HFF-Myc (cell line): ENCODE data around the gene PRR14.

ENCODE experiments used
- DNase-seq: peaks from one replicate; pipeline ENCODE4 v3.0.0-alpha.2; 2011; ENCODE audit warnings: low read depth; ENCODE audit errors: extremely low read depth
- H3K4me3 ChIP-seq: replicated peaks from 2 replicates; pipeline ENCODE4 v1.5.1; 2011; ENCODE audit warnings: low read depth, mild to moderate bottlenecking, control low read depth, low read length
- TF ChIP-seq, protein P1 (sequence below): IDR thresholded peaks from 2 replicates; pipeline ENCODE4 v1.5.1; 2012; ENCODE audit warnings: mild to moderate bottlenecking, low read depth, low read length, control low read depth; ENCODE audit errors: missing control alignments

PRR14 gene

DNA sequence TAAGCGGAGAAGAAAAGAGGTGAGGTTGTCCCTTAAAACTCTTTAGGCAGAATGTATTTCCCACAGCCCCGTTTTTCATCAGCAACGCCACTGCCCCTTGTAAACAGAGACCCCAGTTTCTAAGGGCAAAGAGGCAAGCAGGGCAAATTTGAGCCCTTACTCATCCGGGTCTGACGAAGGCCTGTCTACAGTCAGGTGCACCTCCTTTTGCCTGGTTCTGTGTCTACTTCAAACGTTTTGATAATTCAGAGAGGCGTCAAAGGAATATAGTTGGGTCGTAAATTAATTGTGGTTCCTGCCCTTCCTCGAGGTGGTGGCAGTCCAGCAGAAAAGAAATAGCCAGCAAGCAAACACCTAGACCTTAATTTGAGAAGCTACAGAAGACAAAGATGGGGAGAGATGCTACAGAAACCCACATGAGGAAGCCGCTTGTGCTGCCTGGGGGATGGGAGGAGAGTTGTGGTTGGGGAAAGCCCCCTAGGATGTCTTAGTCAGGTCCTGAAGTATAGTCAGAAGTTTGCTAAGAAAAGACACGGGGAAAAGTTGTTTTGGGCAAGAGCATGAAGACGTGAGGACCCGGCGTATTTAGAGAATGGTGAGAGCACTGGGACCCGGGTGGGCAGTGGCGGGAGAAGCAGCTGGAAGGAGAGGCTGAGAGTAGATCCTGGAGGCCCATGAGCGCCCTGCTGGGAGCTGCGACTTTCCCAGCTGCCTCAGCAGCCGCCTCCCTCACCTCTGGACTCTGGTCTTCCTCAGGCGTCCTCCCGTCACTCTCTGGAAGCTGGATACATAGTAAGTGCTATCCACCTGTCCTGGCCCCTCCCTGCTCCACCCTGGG is 9.9 kb downstream of the PRR14 start:
- TF ChIP-seq, protein P1, sequence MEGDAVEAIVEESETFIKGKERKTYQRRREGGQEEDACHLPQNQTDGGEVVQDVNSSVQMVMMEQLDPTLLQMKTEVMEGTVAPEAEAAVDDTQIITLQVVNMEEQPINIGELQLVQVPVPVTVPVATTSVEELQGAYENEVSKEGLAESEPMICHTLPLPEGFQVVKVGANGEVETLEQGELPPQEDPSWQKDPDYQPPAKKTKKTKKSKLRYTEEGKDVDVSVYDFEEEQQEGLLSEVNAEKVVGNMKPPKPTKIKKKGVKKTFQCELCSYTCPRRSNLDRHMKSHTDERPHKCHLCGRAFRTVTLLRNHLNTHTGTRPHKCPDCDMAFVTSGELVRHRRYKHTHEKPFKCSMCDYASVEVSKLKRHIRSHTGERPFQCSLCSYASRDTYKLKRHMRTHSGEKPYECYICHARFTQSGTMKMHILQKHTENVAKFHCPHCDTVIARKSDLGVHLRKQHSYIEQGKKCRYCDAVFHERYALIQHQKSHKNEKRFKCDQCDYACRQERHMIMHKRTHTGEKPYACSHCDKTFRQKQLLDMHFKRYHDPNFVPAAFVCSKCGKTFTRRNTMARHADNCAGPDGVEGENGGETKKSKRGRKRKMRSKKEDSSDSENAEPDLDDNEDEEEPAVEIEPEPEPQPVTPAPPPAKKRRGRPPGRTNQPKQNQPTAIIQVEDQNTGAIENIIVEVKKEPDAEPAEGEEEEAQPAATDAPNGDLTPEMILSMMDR, result no peak
- H3K4me3 ChIP-seq, result peak overlapping the region; percentile 87
- no peak for DNase-seq

DNA sequence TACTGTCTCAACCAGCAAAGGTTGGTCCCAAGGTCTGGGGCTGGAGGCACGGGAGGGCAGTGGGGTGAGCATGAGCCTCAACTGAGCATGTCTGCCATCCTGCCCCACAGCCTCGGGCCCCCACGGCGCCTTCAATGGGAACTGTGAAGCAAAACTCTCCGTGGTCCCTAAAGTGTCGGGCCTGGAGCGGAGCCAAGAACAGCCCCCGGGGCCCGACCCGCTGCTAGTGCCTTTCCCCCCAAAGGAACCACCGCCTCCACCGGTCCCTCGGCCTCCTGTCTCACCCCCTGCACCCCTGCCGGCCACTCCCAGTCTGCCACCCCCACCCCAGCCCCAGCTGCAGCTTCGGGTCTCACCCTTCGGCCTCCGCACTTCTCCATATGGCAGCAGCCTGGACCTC is 11.7 kb downstream of the PRR14 start:
- no peak overlapping the region for H3K4me3 ChIP-seq
- no peak for DNase-seq
- TF ChIP-seq, protein P1, result no peak

DNA sequence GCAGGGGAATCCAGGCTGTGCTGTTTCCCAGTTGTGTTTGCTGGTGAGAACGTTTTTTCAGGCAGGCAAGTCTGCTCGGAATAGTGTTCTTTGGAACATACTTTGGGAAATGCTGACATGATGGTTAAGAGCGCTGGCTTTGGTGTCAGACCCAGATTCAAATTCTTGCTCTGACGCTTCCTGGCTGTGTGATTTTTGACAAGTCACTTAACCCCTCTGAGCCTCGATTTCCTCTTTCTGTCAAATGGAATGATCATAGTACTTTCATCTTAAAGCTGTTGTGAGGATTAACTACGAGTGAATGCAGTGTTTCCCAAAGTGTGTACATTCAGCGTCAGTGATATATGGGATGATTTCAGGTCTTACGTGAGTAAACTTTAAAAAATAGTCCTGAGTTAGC is 12.3 kb downstream of the PRR14 start:
- DNase-seq, result no peak
- no peak overlapping the region for H3K4me3 ChIP-seq
- TF ChIP-seq, protein P1, result no peak

DNA sequence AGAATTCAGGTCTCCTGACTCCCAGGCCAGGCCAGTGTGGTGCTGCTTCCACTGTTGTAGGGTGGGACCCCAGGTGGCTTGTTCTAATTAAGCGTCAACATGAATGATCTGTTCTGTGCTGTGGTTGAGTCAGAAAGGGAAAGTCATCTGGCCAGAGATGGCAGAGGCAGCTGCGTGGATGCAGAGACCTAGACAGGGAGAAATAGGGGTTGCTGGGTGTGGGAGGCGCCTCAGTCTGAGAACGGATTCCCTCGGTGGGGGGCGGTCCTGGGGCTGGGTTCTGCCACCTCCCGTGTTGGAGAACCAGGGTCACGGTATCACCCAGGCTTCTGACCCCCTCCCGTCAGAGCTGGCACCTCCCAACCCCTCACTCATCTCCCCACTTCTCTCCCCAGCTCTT is 13.1 kb downstream of the PRR14 start:
- H3K4me3 ChIP-seq, result no peak overlapping the region
- TF ChIP-seq, protein P1, result no peak

DNA sequence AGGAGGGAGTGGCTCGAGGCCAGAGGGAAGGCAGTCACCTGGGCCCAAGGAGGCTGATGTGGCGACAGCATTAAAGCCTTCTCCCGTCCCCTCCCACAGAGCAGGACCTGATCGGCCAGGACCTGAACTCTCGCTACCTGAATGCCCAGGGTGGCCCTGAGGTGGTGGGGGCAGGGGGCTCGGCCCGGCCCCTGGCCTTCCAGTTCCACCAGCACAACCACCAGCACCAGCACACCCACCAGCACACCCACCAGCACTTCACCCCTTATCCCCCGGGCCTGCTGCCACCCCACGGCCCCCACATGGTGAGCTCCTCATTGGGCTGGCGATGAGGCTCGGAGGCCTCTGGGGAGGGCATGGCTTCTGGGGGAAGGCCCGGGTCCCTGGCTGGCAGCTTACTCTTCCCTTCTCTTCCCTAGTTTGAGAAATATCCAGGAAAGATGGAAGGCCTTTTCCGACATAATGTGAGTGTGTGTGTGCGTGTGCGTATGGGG is 13.9 kb downstream of the PRR14 start:
- TF ChIP-seq, protein P1, result no peak
- no peak overlapping the region for H3K4me3 ChIP-seq
- no peak for DNase-seq

More for the DNA sequence above, 13.1 kb downstream of the PRR14 start:
- DNase-seq, result no peak

DNA sequence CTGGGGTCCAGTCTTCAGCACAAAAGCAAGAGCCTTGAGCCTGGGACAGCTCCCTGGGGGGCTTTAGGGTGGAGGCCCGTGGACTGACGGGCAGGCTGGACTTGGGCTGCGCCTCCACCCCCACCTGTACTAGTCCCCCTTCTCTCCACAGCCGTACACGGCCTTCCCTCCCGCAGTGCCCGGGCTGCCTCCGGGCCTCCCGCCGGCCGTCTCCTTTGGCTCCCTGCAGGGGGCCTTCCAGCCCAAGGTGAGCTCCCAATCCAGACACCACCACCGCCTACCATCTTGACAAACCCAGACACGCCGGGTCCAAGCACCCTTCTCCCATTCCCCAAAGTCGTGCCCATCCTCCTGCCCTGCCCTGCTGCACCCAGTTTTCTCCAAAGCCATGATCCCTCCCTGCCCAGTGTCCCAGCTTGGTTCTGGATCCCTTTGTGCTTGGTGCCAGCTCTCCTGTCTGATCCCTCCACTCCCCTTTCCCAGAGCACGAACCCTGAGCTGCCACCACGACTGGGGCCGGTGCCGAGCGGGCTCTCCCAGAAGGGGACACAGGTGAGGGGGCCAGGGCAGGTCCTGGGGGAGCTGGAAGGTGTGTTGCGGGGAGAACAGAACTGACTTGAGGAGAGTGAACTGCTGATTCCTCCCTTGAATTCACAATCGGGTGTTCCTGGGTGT is 14.5 kb downstream of the PRR14 start:
- DNase-seq, result no peak
- H3K4me3 ChIP-seq, result no peak overlapping the region
- TF ChIP-seq, protein P1, result no peak
